Measurements from ENCODE around the gene STAT5A.

DNA sequence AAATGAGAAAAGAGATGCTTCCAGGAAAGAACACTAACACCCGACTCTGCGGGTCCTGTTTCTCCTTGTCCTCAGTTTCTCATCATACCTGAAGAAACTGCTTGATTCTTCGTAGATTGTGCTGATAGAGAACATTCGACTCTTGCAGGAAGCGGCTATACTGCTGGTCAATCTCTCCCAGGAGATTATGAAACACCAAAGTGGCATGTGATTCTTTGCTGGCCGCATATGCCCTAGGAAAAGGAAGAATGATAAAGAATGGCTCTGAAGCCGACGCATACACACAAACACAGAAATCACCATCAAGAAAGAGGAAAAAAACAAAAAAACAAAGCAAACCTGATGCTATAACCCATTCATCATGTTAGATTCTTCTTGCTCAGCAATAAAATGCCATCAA is 58.2 kb downstream of the STAT5A start:
- TF ChIP-seq, protein P1, sequence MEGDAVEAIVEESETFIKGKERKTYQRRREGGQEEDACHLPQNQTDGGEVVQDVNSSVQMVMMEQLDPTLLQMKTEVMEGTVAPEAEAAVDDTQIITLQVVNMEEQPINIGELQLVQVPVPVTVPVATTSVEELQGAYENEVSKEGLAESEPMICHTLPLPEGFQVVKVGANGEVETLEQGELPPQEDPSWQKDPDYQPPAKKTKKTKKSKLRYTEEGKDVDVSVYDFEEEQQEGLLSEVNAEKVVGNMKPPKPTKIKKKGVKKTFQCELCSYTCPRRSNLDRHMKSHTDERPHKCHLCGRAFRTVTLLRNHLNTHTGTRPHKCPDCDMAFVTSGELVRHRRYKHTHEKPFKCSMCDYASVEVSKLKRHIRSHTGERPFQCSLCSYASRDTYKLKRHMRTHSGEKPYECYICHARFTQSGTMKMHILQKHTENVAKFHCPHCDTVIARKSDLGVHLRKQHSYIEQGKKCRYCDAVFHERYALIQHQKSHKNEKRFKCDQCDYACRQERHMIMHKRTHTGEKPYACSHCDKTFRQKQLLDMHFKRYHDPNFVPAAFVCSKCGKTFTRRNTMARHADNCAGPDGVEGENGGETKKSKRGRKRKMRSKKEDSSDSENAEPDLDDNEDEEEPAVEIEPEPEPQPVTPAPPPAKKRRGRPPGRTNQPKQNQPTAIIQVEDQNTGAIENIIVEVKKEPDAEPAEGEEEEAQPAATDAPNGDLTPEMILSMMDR (conservative IDR thresholded peaks at IDR 0.05; ENCODE audit: low read depth, low read length): no peak
- no peak for TF ChIP-seq EZH2 (IDR thresholded peaks at IDR 0.05; ENCODE audit: borderline replicate concordance, low read depth, low read length, poor library complexity, severe bottlenecking)

Measured in A673 (cell line).